HUES6 (cell line): ENCODE data around the gene KRTAP5-1.
"Not testable (repeated sequence)": the region's sequence is repeated elsewhere in the genome, so short reads cannot be mapped to it uniquely, and the experiment has no call there.

Source experiments
- H3K27ac ChIP-seq: 2 replicates; pipeline ENCODE4 v1.7.0; 2013; ENCODE audit warnings: low read depth, mild to moderate bottlenecking, low read length, inconsistent platforms
- H3K27me3 ChIP-seq: 2 replicates; pipeline ENCODE4 v1.6.1; 2013; ENCODE audit warnings: low read length; ENCODE audit not compliant: control insufficient read depth, insufficient read depth
- H3K36me3 ChIP-seq: 2 replicates; pipeline ENCODE4 v1.6.1; 2013; ENCODE audit warnings: low read length; ENCODE audit not compliant: control insufficient read depth, insufficient read depth
- H3K4me1 ChIP-seq: 2 replicates; pipeline ENCODE4 v1.6.1; 2013; ENCODE audit warnings: low read length; ENCODE audit not compliant: control insufficient read depth, insufficient read depth
- H3K4me3 ChIP-seq: 2 replicates; pipeline ENCODE4 v1.5.1; 2013; ENCODE audit warnings: low read depth, low read length
- H3K9ac ChIP-seq: one replicate; pipeline ENCODE4 v1.6.1; 2013; ENCODE audit warnings: mild to moderate bottlenecking, low read length
- H3K9me3 ChIP-seq: 2 replicates; pipeline ENCODE4 v1.6.1; 2013; ENCODE audit warnings: low read depth, low read length; ENCODE audit not compliant: control insufficient read depth, insufficient read depth

The KRTAP5-1 gene

DNA sequence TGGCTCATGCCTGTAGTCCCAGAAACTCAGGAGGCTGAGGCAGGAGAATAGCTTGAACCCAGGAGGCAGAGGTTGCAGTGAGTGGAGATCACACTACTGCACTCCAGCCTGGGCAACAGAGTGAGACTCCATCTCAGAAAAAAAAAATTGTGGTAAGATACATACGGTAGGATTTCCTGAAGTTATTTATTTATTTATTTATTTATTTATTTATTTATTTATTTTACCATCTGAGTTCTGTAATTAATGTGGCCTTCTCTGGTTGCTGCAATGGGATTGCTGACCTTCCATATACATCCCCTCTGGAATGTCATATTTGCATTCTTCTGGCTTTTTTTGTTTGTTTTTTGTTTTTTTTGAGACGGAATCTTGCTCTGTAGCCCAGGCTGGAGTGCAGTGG, 2.2 kb downstream of the KRTAP5-1 start:
- H3K4me3 ChIP-seq, H3K9ac ChIP-seq, H3K27ac ChIP-seq, H3K36me3 ChIP-seq, H3K4me1 ChIP-seq, H3K27me3 ChIP-seq, H3K9me3 ChIP-seq: not testable (repeated sequence)

DNA sequence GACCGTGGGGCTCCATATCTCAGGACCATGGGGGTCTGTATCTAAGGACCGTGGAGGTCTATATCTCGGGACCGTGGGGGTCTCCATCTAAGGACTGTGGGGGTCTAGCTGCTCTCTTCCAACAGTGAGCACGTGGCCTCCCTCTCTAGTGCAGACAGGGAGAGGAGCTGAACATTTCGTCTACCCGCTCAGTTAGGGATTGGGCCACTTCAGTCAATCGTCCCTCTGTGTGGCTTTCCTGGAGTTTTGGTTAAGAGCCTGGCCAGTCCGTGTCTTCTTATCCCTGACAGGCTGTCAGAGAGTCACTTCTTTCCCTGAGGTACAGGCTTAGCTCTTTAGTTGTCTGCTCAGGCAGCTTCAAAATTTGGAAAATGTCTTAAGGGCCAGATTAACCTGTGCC, 3.1 kb downstream of the KRTAP5-1 start:
- Histone ChIP-seq H3K27me3 (no peaks in the 10 kb centered on the region; the same call in 1 of the 2 replicates), H3K4me3 (no peak overlapping the region), H3K9me3 (peaks cover 8% of the 10 kb centered on the region), H3K4me1 (no peaks in the 10 kb centered on the region), H3K9ac (no peak overlapping the region), H3K27ac (no peak overlapping the region), H3K36me3 (no peaks in the 10 kb centered on the region)

DNA sequence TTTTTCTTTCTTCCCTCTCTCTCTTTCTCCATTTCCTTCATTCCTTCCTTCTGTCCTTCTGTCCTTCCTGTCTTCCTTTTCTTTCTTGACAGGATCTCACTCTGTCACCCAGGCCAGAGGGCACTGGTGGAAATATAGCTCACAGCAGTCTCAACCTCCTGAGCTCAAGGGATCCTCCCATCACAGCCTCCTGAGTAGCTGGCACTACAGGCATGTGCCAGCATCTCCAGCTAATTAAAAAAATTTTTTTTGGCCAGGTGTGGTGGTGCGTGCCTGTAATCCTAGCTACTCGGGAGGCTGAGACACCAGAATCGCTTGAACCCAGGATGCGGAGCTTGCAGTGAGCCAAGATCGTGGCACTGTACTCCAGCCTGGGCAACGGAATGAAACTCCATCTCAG, 8.3 kb downstream of the KRTAP5-1 start:
- Histone ChIP-seq H3K36me3 (no peaks in the 10 kb centered on the region), H3K27me3 (peaks cover 41% of the 10 kb centered on the region), H3K4me1 (peaks cover 4% of the 10 kb centered on the region), H3K27ac (no peak overlapping the region), H3K9me3 (peaks cover 8% of the 10 kb centered on the region), H3K9ac (no peak overlapping the region), H3K4me3 (no peak overlapping the region)

DNA sequence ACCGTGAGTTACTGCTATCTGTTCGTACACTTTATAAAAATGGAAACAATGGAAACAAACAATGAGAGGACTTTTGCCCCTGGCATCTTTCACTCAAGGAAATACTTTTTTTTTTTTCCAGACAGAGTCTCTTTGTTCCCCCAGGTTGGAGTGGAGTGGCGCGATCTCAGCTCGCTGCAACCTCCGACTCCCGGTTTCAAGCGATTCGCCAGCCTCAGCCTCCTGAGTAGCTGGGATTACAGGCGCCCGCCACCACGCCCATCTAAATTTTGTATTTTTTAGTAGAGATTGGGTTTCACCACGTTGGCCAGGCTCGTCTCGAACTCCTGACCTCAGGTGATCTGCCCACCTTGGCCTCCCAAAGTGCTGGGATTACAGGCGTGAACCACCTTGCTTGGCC, 9.3 kb downstream of the KRTAP5-1 start:
- H3K4me1 ChIP-seq, H3K9ac ChIP-seq, H3K4me3 ChIP-seq, H3K36me3 ChIP-seq, H3K9me3 ChIP-seq, H3K27ac ChIP-seq: not testable (repeated sequence)
- H3K27me3 ChIP-seq, result peaks cover 49% of the 10 kb centered on the region

DNA sequence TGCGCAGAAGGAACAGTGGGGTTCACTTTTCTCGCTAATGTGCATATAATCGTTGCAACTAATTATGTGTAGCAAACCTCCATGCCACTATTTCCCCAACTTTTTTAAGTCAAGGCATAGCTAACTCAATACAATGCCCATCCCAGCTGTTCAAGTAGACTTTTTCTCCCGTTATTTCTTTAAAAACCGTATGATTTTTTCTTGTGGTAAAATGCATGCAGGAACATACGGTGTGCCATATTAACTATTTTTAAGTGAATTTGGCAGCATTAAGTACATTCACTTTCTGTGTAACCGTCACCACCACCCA, 10.2 kb downstream of the KRTAP5-1 start:
- H3K9ac ChIP-seq, result no peak overlapping the region
- H3K36me3 ChIP-seq, result no peaks in the 10 kb centered on the region
- H3K4me1 ChIP-seq, result peaks cover 7% of the 10 kb centered on the region
- peaks cover 8% of the 10 kb centered on the region for H3K9me3 ChIP-seq
- H3K27ac ChIP-seq, result no peak overlapping the region
- no peak overlapping the region for H3K4me3 ChIP-seq
- peaks cover 58% of the 10 kb centered on the region for H3K27me3 ChIP-seq

DNA sequence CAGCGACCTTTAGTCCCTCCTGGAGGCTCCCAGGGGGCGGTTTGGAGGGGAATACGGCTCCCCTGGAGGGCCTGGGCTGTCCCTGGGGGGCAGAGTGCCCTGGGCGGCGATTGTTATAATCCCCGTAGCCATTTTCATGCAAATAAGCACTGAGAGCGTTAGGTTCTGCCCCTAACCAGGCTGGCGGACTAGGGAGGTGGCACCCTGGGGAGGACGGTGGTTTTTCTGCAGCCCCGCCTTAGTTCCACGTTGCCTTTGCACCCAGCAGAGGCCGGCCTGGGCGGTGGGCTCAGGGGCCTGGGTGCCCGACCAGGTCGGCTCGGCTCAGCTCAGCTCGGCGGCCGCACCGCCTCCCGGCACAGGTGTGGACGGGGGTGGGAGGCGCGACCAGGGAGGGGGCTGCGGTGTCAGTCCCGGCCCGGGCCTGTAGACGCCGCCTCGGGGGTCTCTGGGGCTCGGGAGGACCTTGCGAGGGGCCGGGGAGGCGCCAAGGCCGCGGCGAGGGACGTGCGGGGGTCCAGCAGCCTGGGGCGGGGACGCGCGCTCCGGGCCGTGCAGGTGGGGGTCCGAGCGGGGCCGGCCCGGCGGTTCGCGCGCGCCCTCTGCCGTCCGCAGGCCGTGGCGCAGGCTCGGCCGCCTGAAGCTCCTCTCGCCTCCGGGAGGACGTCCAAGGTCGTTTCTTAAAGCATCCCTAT, 10.7 kb downstream of the KRTAP5-1 start:
- peaks cover 8% of the 10 kb centered on the region for H3K9me3 ChIP-seq
- H3K36me3 ChIP-seq, result no peaks in the 10 kb centered on the region
- H3K27ac ChIP-seq, result no peak overlapping the region
- H3K9ac ChIP-seq, result peak overlapping the region; percentile 14
- peaks cover 63% of the 10 kb centered on the region for H3K27me3 ChIP-seq
- peaks cover 9% of the 10 kb centered on the region for H3K4me1 ChIP-seq
- H3K4me3 ChIP-seq, result peak overlapping the region; percentile 50

DNA sequence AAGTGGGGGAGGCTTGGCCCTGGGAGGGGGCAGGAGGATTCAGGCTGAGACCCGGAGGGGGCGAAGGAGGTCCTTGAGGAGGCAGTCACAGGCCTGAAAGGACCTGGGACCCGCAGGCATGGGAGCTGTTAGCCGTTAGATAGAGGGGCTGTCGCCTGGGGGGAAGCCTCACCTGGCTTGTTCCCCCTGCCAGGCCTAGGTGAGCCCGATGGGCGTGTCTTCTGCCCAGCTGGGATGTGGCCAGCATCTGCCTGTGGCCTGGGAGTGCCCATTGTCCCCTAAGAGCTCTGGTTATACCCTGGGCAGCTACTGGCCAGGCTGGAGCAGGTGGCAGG, 11.2 kb downstream of the KRTAP5-1 start:
- Histone ChIP-seq H3K36me3 (no peaks in the 10 kb centered on the region), H3K27me3 (peaks cover 68% of the 10 kb centered on the region), H3K4me1 (peaks cover 13% of the 10 kb centered on the region), H3K4me3 (peak overlapping the region; percentile 50), H3K9me3 (peaks cover 8% of the 10 kb centered on the region), H3K27ac (no peak overlapping the region), H3K9ac (no peak overlapping the region)

DNA sequence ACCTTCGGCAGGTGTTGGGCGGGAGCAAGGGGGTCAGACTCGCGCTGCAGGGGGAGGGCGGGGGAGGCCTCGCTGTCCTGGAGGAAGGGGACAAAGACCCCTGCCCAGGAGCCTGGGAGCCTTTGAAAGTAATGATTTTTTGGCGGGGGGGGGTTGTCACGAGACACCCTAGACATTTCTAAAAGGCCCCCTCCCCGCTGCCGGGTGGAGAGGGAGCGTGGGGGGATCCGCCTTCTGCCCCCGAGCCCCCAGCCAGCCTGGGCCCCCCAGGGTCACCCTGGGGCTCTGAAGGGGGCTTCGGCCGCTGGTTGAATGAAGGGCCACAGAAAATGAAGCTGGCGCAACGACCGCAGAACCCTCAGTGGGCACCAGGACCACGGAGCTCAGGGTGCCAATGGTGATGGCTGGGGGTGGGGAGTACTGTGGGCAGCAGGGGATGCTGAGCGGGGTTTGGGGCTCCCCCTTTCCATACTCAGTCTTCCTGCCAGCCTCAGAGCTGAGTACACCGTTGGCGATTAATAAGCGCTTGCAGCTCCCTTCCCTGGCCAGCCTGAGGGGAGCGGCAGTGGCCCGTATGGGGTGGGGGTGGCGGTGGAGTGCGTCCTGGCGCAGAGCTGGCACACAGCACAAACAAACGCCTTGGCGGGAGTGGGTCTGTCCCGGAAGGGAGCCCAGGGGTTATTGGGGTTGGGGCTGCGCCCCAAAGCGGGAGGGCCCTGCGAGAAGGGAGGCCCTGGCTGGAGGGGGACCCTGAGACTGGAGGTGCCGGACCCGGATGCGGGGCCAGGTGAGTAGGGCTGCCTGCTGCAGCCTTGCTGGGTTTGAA, 11.8 kb downstream of the KRTAP5-1 start:
- Histone ChIP-seq H3K27ac (no peak overlapping the region), H3K4me3 (peak overlapping the region; percentile 50), H3K4me1 (peaks cover 19% of the 10 kb centered on the region), H3K27me3 (peaks cover 71% of the 10 kb centered on the region), H3K36me3 (no peaks in the 10 kb centered on the region), H3K9me3 (peaks cover 4% of the 10 kb centered on the region), H3K9ac (no peak overlapping the region)

DNA sequence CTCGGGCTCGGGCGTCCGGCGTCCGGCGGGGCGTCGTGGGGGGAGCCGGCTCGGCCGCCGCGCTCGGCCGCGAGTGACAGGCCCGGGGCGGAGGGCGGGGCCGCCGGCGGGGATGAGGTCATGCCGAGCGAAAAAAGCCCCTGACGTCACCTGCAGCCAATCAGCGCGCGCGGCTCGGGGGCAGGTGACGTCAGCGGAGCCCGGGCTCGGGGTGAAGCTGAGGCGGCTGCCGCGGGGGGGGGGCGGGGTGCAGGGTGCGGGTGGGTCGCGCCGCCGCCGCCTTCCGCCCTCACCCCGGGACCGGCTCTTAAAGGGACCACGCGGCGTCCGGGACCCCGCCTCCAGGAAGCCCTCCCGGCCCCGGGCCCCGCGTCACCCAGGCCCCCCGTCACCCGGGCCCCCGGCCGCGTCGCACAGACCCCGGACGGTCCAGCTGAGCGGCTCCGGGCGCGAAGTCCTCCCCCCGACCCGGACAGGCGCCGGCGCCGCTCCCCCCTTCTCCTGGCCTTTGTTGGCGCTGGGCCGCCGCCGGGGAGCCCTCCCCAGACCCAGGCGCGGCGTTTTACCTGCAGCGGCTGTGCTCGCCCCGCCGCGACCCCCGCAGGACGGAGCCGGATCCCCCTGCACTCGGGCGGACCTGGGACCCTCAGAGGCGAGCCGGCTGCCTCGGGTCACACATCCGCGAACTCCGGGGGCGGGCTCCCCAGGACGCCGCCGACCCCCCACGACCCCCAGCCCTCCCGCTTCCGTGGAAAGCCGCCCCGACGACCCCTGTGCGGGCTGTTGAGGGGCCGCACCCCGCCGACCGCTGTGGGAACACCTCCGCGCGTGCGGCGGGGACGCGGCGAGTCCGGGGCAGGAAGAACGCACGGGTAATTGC, 12.6 kb downstream of the KRTAP5-1 start, which contains the start of gene DUSP8:
DUSP8 (minus strand) TSS at position 75 of the 880 bp plus-strand sequence. CDS start 6,445 bp downstream, outside the sequence.
- Histone ChIP-seq H3K4me1 (peaks cover 27% of the 10 kb centered on the region), H3K36me3 (no peaks in the 10 kb centered on the region), H3K27ac (no peak within 1 kb of the TSS; the same call in 1 of the 2 replicates), H3K9me3 (no peaks in the 10 kb centered on the region), H3K4me3 (peak within 1 kb of the TSS; percentile 61), H3K27me3 (peaks cover 71% of the 10 kb centered on the region), H3K9ac (peak within 1 kb of the TSS; percentile 36)

DNA sequence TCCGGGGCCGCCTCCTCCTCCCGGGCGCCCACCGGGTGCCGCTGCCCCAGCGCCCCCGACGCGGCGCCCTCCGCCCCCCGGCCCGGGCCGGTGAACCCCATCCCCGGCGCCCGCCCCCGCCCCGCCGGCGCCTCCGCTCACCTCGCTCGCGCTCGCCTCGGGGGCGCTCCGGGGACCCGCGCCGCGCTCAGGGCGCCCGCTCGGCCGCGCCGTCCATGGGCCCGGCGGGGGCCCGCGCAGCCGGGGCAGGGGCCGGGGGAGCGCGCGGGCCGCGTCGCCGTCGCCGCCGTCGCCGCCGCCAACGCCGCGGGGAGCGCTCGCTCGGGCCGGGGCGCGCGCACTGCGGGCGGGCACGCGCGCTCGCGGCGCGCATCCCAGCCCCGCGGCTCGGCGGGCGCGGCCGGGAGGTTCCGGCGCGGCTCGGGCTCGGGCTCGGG, 13.3 kb downstream of the KRTAP5-1 start:
- Histone ChIP-seq H3K9ac (no peak overlapping the region), H3K9me3 (no peaks in the 10 kb centered on the region), H3K36me3 (no peaks in the 10 kb centered on the region), H3K27ac (no peak overlapping the region), H3K27me3 (peaks cover 71% of the 10 kb centered on the region), H3K4me1 (peaks cover 31% of the 10 kb centered on the region), H3K4me3 (peak overlapping the region; percentile 61; the same call in 1 of the 2 replicates)
